T-helper 1 cell treated with Interleukin-12 subunit alpha and Interleukin-12 subunit beta and Interleukin-4 antibody, amounts not matched to agents 30 μg/mL and 1 μg/mL, for 36 hours (primary cell): Measurements from ENCODE around the gene TPMT.
"Not testable (repeated sequence)": the region's sequence is repeated elsewhere in the genome, so short reads cannot be mapped to it uniquely, and the experiment has no call there.

Experiments
- H3K27ac Mint-ChIP-seq: one replicate; pipeline ENCODE4 v1.8.0; 2021; ENCODE audit warnings: mild to moderate bottlenecking, mixed read lengths
- H3K27me3 Mint-ChIP-seq: one replicate; pipeline ENCODE4 v1.8.0; 2021; ENCODE audit warnings: low read depth, mixed read lengths
- H3K36me3 Mint-ChIP-seq: one replicate; pipeline ENCODE4 v1.8.0; 2021; ENCODE audit warnings: low read depth, mixed read lengths
- H3K4me1 Mint-ChIP-seq: one replicate; pipeline ENCODE4 v1.8.0; 2021; ENCODE audit warnings: low read depth, mixed read lengths
- H3K4me3 Mint-ChIP-seq: one replicate; pipeline ENCODE4 v1.8.0; 2021; ENCODE audit warnings: mild to moderate bottlenecking, moderate library complexity, mixed read lengths
- H3K9me3 Mint-ChIP-seq: one replicate; pipeline ENCODE4 v1.8.0; 2021; ENCODE audit warnings: mixed read lengths

TPMT gene

GRCh38 chr6:18154507-18155149 lies at the start of gene TPMT:
Gene TPMT (minus strand): TSS chr6:18155077. CDS start chr6:18149127, 5,950 bp downstream.
- Mint-ChIP-seq H3K36me3 (peaks cover 2% of the 10 kb centered on the region), H3K4me1 (peaks cover 15% of the 10 kb centered on the region), H3K27ac (peak within 1 kb of the TSS; percentile 92), H3K27me3 (no peaks in the 10 kb centered on the region), H3K4me3 (peak within 1 kb of the TSS; percentile 99), H3K9me3 (no peaks in the 10 kb centered on the region)

DNA sequence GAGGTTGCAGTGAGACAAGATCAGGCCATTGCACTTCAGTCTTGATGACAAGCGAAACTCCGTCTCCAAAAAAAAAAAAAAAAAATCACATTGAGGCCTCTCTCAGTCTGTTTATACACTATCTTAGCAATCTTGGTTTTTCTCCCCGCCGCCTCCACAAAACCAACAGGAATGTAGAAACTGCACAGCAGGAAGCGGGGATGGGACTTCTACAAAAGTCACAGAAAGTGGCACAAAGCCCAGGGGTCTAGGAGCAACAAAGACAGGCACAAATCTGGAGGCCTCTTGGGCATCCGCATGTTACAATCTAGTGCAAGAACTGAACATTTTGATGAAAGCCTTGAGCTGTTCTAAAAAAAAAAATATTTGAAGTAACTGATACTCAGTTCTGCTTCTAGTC lies 48.9 kb upstream of the TPMT start:
- no peaks in the 10 kb centered on the region for H3K27me3 Mint-ChIP-seq
- no peaks in the 10 kb centered on the region for H3K4me1 Mint-ChIP-seq
- H3K4me3 Mint-ChIP-seq, result no peak overlapping the region
- H3K27ac Mint-ChIP-seq, result no peak overlapping the region
- H3K9me3 Mint-ChIP-seq, result no peaks in the 10 kb centered on the region
- H3K36me3 Mint-ChIP-seq, result peaks cover 2% of the 10 kb centered on the region

DNA sequence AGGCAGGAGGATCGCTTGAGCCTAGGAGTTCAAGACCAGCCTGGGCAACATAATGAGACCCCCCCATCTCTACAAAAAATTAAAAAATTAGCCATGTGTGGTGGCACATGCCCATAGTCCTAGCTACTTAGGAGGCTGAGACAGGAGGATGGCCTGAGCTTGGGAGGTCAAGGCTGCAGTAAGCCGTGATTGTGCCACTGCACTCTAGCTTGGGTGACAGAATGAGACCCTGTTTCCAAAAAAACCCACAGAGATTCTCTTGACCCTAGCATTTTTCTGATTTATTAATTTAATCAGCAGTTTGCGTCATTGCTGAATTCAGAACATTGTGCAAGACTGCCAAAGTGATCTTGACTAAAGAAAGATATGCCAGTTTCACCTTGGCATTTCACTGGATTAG lies 37.1 kb upstream of the TPMT start:
- Mint-ChIP-seq H3K27ac (no peak overlapping the region), H3K27me3 (no peaks in the 10 kb centered on the region), H3K4me1 (no peaks in the 10 kb centered on the region), H3K4me3 (no peak overlapping the region), H3K36me3 (no peaks in the 10 kb centered on the region), H3K9me3 (no peaks in the 10 kb centered on the region)

DNA sequence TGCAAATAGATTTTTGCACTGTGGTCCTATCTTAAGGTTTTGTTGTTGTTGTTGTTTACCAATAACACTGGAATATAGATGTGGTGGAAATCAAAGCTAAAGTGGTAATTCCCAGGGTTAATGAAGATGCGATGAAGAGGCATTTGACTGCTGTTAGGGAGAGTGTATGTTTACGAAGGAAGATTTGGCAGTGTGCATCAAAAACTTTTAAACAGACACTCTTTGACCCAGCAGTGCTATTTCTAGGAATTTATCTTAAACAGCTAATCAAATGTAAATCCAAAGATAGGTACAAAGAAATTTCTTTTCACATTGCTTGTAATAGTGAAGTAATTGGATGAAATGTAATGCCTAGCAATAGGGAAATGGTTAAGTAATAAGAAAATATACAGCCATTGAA lies 34.3 kb upstream of the TPMT start:
- Mint-ChIP-seq H3K27ac (no peak overlapping the region), H3K27me3 (no peaks in the 10 kb centered on the region), H3K4me3 (no peak overlapping the region)

DNA sequence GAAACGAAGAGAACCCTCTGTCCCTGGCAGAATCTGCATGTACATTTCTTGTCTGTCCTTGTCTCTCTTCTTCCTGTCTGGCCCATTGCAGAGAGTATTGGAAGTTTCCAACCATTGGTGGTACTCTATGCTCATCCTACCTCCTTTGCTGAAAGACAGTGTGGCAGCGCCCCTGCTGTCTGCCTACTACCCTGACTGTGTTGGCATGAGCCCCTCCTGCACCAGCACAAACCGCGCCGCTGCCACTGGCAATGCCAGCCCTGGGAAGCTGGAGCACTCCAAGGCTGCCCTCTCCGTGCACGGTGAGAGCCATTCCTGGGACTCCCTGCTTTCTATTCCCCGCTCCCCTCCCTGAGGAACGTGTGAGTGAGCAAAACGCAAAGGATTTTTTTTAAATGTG lies 32.8 kb upstream of the TPMT start:
- Mint-ChIP-seq H3K27me3 (no peaks in the 10 kb centered on the region), H3K4me1 (no peaks in the 10 kb centered on the region), H3K27ac (no peak overlapping the region), H3K36me3 (no peaks in the 10 kb centered on the region), H3K4me3 (no peak overlapping the region), H3K9me3 (no peaks in the 10 kb centered on the region)

More for the DNA sequence above, 34.3 kb upstream of the TPMT start:
- Mint-ChIP-seq H3K4me1 (no peaks in the 10 kb centered on the region), H3K36me3 (no peaks in the 10 kb centered on the region), H3K9me3 (no peaks in the 10 kb centered on the region)

DNA sequence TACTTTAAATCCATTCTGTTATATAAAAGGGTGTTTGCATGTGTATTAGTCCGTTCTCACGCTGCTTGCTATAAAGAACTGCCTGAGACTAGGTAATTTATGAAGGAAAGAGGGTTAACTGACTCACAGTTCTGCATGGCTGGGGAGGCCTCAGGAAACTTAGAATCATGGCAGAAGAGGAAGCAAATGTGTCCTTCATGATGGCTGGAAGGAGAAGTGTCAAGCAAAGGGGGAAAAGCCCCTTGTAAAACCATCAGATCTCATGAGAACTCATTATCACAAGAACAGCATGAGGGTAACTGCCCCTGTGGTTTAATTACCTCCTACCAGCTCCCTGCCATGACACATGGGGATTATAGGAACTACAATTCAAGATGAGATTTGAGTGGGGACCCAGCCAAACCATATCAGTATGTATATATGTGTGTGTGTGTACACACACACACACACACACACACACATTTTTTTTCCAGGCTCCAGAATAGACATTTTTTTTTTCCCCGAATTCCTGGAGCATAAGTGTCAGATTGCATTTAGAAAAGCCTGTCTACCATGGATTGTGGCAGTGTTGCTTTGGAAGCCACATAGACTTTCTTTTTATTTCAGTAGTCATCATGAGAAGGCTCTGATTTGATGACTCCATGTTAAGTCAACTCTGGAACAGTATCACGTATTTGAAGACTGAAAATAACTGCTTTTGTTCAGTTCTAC lies 31.8 kb upstream of the TPMT start:
- Mint-ChIP-seq H3K27ac (no peak overlapping the region), H3K36me3 (peaks cover 1% of the 10 kb centered on the region), H3K4me1 (no peaks in the 10 kb centered on the region), H3K9me3 (no peaks in the 10 kb centered on the region), H3K27me3 (no peaks in the 10 kb centered on the region), H3K4me3 (no peak overlapping the region)

- no peak overlapping the region for H3K27ac Mint-ChIP-seq
Measured at GRCh38 chr6:18186033-18186432, 31.2 kb upstream of the TPMT start.

GRCh38 chr6:18185624-18186023 lies 30.7 kb upstream of the TPMT start:
- no peak overlapping the region for H3K4me3 Mint-ChIP-seq
- H3K27me3 Mint-ChIP-seq, result no peaks in the 10 kb centered on the region
- H3K4me1 Mint-ChIP-seq, result peaks cover 2% of the 10 kb centered on the region
- H3K9me3 Mint-ChIP-seq, result no peaks in the 10 kb centered on the region
- H3K27ac Mint-ChIP-seq, result no peak overlapping the region
- H3K36me3 Mint-ChIP-seq, result peaks cover 6% of the 10 kb centered on the region

More at GRCh38 chr6:18186033-18186432, 31.2 kb upstream of the TPMT start:
- Mint-ChIP-seq H3K4me3 (no peak overlapping the region), H3K4me1 (no peaks in the 10 kb centered on the region), H3K36me3 (peaks cover 2% of the 10 kb centered on the region), H3K27me3 (no peaks in the 10 kb centered on the region), H3K9me3 (no peaks in the 10 kb centered on the region)

DNA sequence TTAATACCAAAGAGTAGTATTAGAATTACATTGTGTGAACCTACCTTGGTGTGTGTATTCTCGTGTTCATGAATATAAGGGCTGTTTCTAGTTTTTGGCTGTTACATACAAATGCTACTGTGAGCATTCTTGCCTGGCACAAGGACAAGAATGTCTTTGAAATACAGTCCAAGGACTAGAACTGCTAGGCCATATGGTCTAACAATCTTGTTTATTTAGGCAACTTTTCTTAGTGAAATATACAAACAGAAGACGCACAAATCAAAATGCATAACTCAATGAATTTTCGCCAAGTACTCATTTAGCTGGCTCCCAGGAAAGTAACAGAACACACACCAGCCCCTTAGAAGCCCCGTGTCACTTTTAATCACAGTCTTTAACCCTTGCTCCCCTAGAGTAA lies 28.9 kb upstream of the TPMT start:
- Mint-ChIP-seq H3K9me3 (no peaks in the 10 kb centered on the region), H3K27me3 (no peaks in the 10 kb centered on the region), H3K36me3 (peaks cover 6% of the 10 kb centered on the region), H3K4me1 (peaks cover 2% of the 10 kb centered on the region), H3K27ac (no peak overlapping the region), H3K4me3 (no peak overlapping the region)

GRCh38 chr6:18182568-18182967 lies 27.7 kb upstream of the TPMT start:
- Mint-ChIP-seq H3K27ac (no peak overlapping the region), H3K4me1 (peaks cover 2% of the 10 kb centered on the region), H3K9me3 (no peaks in the 10 kb centered on the region), H3K27me3 (no peaks in the 10 kb centered on the region), H3K4me3 (no peak overlapping the region), H3K36me3 (peaks cover 6% of the 10 kb centered on the region)

GRCh38 chr6:18179770-18180356 lies 25.0 kb upstream of the TPMT start:
- no peak overlapping the region for H3K27ac Mint-ChIP-seq
- peaks cover 3% of the 10 kb centered on the region for H3K9me3 Mint-ChIP-seq
- no peak overlapping the region for H3K4me3 Mint-ChIP-seq
- no peaks in the 10 kb centered on the region for H3K27me3 Mint-ChIP-seq
- peaks cover 4% of the 10 kb centered on the region for H3K4me1 Mint-ChIP-seq
- peaks cover 13% of the 10 kb centered on the region for H3K36me3 Mint-ChIP-seq

DNA sequence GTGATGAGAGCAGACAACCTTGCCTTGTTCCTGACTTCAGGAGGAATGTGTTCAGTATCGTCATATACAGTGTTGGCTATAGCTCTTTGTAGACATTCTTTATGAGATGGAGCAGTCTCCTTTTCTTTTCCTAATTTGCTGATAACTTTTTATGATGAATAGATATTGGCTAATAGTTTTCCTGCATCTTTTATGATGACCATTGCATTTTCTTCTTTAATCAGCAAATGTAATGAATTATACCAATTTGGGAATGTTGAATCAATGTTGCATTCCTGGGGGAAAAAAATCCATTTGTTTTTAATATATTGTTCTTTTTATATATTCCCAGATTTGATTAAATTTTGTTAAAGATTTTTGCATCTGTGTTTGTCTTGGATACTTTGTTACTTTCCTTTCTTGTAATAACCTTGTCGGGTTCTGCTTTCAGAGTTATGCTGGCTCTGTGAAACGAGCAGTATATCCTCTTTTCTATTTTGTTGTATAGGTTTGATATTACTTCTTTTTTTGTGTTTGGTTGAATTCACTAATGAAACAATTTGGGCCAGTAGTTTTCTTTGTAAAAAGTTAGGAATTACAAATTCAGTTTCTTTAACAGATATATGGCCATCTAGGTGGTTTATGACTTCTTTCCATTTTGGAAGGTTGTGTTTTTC lies 24.2 kb upstream of the TPMT start:
- peaks cover 3% of the 10 kb centered on the region for H3K9me3 Mint-ChIP-seq
- H3K36me3 Mint-ChIP-seq, result peaks cover 17% of the 10 kb centered on the region
- no peaks in the 10 kb centered on the region for H3K27me3 Mint-ChIP-seq

DNA sequence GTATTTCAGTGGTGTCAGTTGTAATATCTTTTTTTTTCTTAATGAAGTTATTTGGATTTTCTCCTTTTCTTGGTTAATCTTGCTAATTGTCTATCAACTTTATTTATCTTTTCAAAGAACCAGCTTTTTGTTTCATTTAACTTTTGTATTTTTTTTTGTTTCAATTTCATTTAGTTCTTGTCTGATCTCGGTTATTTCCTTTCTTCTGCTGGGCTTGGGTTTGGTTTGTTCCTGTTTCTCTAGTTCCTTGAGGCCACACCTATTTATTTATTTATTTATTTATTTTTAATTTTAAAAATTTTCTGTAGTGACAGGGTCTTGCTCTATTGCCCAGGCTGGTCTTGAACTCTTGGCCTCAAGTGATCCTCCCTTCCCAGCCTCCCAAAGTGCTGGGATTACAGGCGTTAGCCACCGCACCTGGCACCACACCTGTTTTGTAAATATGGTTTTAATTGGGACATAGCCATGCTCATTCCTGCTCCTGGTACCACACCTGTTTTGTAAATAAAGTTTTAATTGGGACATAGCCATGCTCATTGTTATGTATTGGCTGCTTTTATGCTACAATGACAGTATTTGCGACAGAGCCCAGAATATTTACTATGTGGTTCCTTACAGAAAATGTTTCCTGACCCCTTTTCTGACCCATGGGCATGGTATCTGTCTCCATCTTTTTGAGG lies 22.5 kb upstream of the TPMT start:
- peaks cover 21% of the 10 kb centered on the region for H3K36me3 Mint-ChIP-seq
- no peak overlapping the region for H3K27ac Mint-ChIP-seq
- no peaks in the 10 kb centered on the region for H3K27me3 Mint-ChIP-seq
- peaks cover 3% of the 10 kb centered on the region for H3K9me3 Mint-ChIP-seq
- H3K4me3 Mint-ChIP-seq, result no peak overlapping the region
- H3K4me1 Mint-ChIP-seq, result peaks cover 4% of the 10 kb centered on the region

More for the DNA sequence above, 24.2 kb upstream of the TPMT start:
- no peak overlapping the region for H3K27ac Mint-ChIP-seq
- H3K4me3 Mint-ChIP-seq, result no peak overlapping the region
- H3K4me1 Mint-ChIP-seq, result peaks cover 4% of the 10 kb centered on the region

- H3K36me3 Mint-ChIP-seq, result peaks cover 19% of the 10 kb centered on the region
Measured at GRCh38 chr6:18176198-18176597, 21.3 kb upstream of the TPMT start.

More at GRCh38 chr6:18176198-18176597, 21.3 kb upstream of the TPMT start:
- H3K4me1 Mint-ChIP-seq, H3K27me3 Mint-ChIP-seq, H3K9me3 Mint-ChIP-seq, H3K27ac Mint-ChIP-seq, H3K4me3 Mint-ChIP-seq: not testable (repeated sequence)
